ENCODE data around the gene LHFPL2. TPM values are rescaled to one million over a fixed set of nuclear protein-coding genes. Genes with fewer than 3 reads are reported as not detected.

Gene LHFPL2
- total and polyA plus RNA-seq, 10 donors: 4.8 to 14.6 (median 9.3) TPM

GRCh38 chr5:78496373-78496772 lies 152.2 kb downstream of the LHFPL2 start:
- H3K4me1 ChIP-seq: peaks cover 0 to 36% (median 9%) of the 10 kb centered on the region in 6 donors
- intact Hi-C loops (cut with DNase I; ENCODE audit: low total_unique reads): no loop called here

GRCh38 chr5:78495800-78496199 lies 152.8 kb downstream of the LHFPL2 start:
- Histone ChIP-seq H3K27ac (no peak overlapping the region), H3K9me3 (no peaks in the 10 kb centered on the region), H3K36me3 (no peaks in the 10 kb centered on the region), H3K27me3 (replicated peaks in 1 of 7) (no peaks in the 10 kb centered on the region), H3K4me1 (peaks cover 0 to 31% (median 7%) of the 10 kb centered on the region in 6 donors), H3K4me3 (no peak overlapping the region)
- no peak for DNase-seq
- TF ChIP-seq CTCF (IDR thresholded peaks at IDR 0.05 in 8 of 11, conservative IDR thresholded peaks at IDR 0.05 in 3 of 11): no peak
- TF ChIP-seq POLR2A (IDR thresholded peaks at IDR 0.05): no peak
- TF ChIP-seq POLR2AphosphoS5 (IDR thresholded peaks at IDR 0.05): no peak
- WGBS, 5 donors: 28 to 45% (median 31%) methylated on average over 6 of the region's 6 CpGs
- intact Hi-C loops (cut with DNase I; ENCODE audit: low total_unique reads): no loop called here

More at GRCh38 chr5:78496373-78496772, 152.2 kb downstream of the LHFPL2 start:
- DNase-seq: no peak
- Histone ChIP-seq H3K36me3 (no peaks in the 10 kb centered on the region), H3K9me3 (no peaks in the 10 kb centered on the region), H3K4me3 (no peak overlapping the region), H3K27ac (no peak overlapping the region), H3K27me3 (replicated peaks in 1 of 7) (no peaks in the 10 kb centered on the region)
- TF ChIP-seq CTCF (IDR thresholded peaks at IDR 0.05 in 8 of 11, conservative IDR thresholded peaks at IDR 0.05 in 3 of 11) (no peak), POLR2A (IDR thresholded peaks at IDR 0.05) (no peak), POLR2AphosphoS5 (IDR thresholded peaks at IDR 0.05) (no peak)

- Histone ChIP-seq H3K27ac (no peak overlapping the region), H3K36me3 (peaks cover 0 to 18% (median 3%) of the 10 kb centered on the region in 6 donors), H3K4me3 (no peak overlapping the region), H3K27me3 (replicated peaks in 1 of 7) (no peaks in the 10 kb centered on the region), H3K4me1 (peaks cover 0 to 29% (median 5%) of the 10 kb centered on the region in 6 donors), H3K9me3 (no peaks in the 10 kb centered on the region)
- intact Hi-C loops (cut with DNase I; ENCODE audit: low total_unique reads): no loop called here
- DNase-seq: no peak
- 80 to 96% (median 90%) methylated on average over 7 of the region's 7 CpGs for WGBS, 5 donors
- TF ChIP-seq POLR2AphosphoS5 (IDR thresholded peaks at IDR 0.05) (no peak), CTCF (IDR thresholded peaks at IDR 0.05 in 8 of 11, conservative IDR thresholded peaks at IDR 0.05 in 3 of 11) (no peak)
Measured at GRCh38 chr5:78492650-78493049, 155.9 kb downstream of the LHFPL2 start.

GRCh38 chr5:78492224-78492623 lies 156.3 kb downstream of the LHFPL2 start:
- intact Hi-C loops (cut with DNase I; ENCODE audit: low total_unique reads): no loop called here

More at GRCh38 chr5:78492224-78492623, 156.3 kb downstream of the LHFPL2 start:
- Histone ChIP-seq H3K4me1 (peaks cover 0 to 25% (median 5%) of the 10 kb centered on the region in 6 donors), H3K9me3 (no peaks in the 10 kb centered on the region), H3K27me3 (replicated peaks in 1 of 7) (no peaks in the 10 kb centered on the region), H3K4me3 (no peak overlapping the region), H3K36me3 (peaks cover 0 to 22% (median 3%) of the 10 kb centered on the region in 6 donors), H3K27ac (no peak overlapping the region)
- no peak for TF ChIP-seq POLR2AphosphoS5 (IDR thresholded peaks at IDR 0.05)
- DNase-seq: no peak
- WGBS, 5 donors: 92 to 100% (median 96%) methylated on average over 2 of the region's 2 CpGs

Data from spleen (tissue), 11 donors.